ENCODE measurements around the gene KCNK7.

GRCh38 chr11:65633390-65634108, 37.9 kb upstream of the KCNK7 start:
- TF ChIP-seq, protein P1, sequence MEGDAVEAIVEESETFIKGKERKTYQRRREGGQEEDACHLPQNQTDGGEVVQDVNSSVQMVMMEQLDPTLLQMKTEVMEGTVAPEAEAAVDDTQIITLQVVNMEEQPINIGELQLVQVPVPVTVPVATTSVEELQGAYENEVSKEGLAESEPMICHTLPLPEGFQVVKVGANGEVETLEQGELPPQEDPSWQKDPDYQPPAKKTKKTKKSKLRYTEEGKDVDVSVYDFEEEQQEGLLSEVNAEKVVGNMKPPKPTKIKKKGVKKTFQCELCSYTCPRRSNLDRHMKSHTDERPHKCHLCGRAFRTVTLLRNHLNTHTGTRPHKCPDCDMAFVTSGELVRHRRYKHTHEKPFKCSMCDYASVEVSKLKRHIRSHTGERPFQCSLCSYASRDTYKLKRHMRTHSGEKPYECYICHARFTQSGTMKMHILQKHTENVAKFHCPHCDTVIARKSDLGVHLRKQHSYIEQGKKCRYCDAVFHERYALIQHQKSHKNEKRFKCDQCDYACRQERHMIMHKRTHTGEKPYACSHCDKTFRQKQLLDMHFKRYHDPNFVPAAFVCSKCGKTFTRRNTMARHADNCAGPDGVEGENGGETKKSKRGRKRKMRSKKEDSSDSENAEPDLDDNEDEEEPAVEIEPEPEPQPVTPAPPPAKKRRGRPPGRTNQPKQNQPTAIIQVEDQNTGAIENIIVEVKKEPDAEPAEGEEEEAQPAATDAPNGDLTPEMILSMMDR (conservative IDR thresholded peaks at IDR 0.05 in 1 of 2, IDR thresholded peaks at IDR 0.05 in 1 of 2; ENCODE audit: extremely low read depth in 1 of 2, insufficient read depth in 1 of 2, low read depth in 1 of 2, low read length in 2 of 2) = no peak
- no peak for TF ChIP-seq EZH2 (IDR thresholded peaks at IDR 0.05; ENCODE audit: borderline replicate concordance, low read length)

Data from mammary epithelial cell (primary cell).